GM12878 (cell line): Measurements from ENCODE around the gene ALB. TPM values are rescaled to one million over a fixed set of nuclear protein-coding genes. Genes with fewer than 3 reads are reported as not detected.

Experiments used
- ATAC-seq: fragments of 200-7000 bp; cut with Tn5 transposase; 3 replicates; pipeline ENCODE4 v1.9.1; 2020; ENCODE audit warnings: mild to moderate bottlenecking, moderate library complexity
- BruUV-seq: library from RNA; stranded (reverse); fragments of 400-500 nt; replicated peaks from 2 replicates; lab custom pipeline; 2021; lab: Mats Ljungman, UMichigan
- CTCF ChIA-PET: fragments of 300-600 bp; sonication (Branson Sonifier 250); formaldehyde crosslinking; extraction: SDS; loops from one replicate; lab custom pipeline; 2021; ENCODE audit warnings: inconsistent platforms; lab: Yijun Ruan, JAX
- POLR2A ChIA-PET: fragments of 350-600 bp; formaldehyde crosslinking; extraction: SDS; loops from one replicate; lab custom pipeline; 2021; ENCODE audit warnings: inconsistent platforms; lab: Charles Lee
- RAD21 ChIA-PET: fragments of 300-600 bp; sonication (Branson Sonifier 250); formaldehyde crosslinking; loops from one replicate; lab custom pipeline; 2023; ENCODE audit warnings: antibody characterized with exemption; ENCODE audit not compliant: unreplicated experiment; lab: Charles Lee
- SMC1A ChIA-PET: fragments of 300-600 bp; sonication (Branson Sonifier 250); formaldehyde crosslinking; loops from one replicate; lab custom pipeline; 2023; ENCODE audit not compliant: unreplicated experiment, uncharacterized antibody; lab: Charles Lee
- DNase-seq: peaks from one replicate; pipeline ENCODE4 v3.0.0-alpha.2; 2011; ENCODE audit warnings: low read depth, low spot score
- FAIRE-seq: peaks from 3 replicates; lab custom pipeline; 2011; peaks lifted over from hg19 to GRCh38; lab: Jason Lieb, UNC
- H2AFZ ChIP-seq: 2 replicates; pipeline ENCODE4 v1.6.0; 2011; ENCODE audit warnings: low read depth, low read length, control low read depth; ENCODE audit not compliant: control insufficient read depth
- H3K27ac ChIP-seq: 2 replicates; pipeline ENCODE4 v1.5.1; 2011; ENCODE audit warnings: control low read depth; ENCODE audit not compliant: control insufficient read depth, insufficient read depth
- H3K27me3 ChIP-seq, 2 experiments: replicated peaks in 1 of 2; 2 replicates each; pipeline versions ENCODE4 v1.6.0 to v1.6.1; 2011; ENCODE audit warnings: low read length in 1 of 2; ENCODE audit not compliant: control insufficient read depth in 2 of 2, insufficient read depth in 2 of 2
- H3K36me3 ChIP-seq, 2 experiments: 2 replicates each; pipeline ENCODE4 v1.5.1; 2011; ENCODE audit warnings: low read length in 1 of 2; ENCODE audit not compliant: control insufficient read depth in 2 of 2, insufficient read depth in 2 of 2
- H3K4me1 ChIP-seq: 2 replicates; pipeline ENCODE4 v1.6.1; 2011; ENCODE audit warnings: mild to moderate bottlenecking, low read length, moderate library complexity, mixed read lengths; ENCODE audit not compliant: control insufficient read depth, insufficient read depth
- H3K4me2 ChIP-seq: 2 replicates; pipeline ENCODE4 v1.6.0; 2011; ENCODE audit warnings: control low read depth; ENCODE audit not compliant: control insufficient read depth, insufficient read depth
- H3K4me3 ChIP-seq: fragments of 200-600 bp; sonication (generic); 2 replicates; pipeline ENCODE4 v1.5.1; 2016
- H3K79me2 ChIP-seq: 2 replicates; pipeline ENCODE4 v1.6.0; 2011; ENCODE audit warnings: low read length; ENCODE audit not compliant: control insufficient read depth, insufficient read depth
- H3K9ac ChIP-seq: 2 replicates; pipeline ENCODE4 v1.8.0; 2011; ENCODE audit warnings: low read length, control low read depth, mixed read lengths; ENCODE audit not compliant: control insufficient read depth, insufficient read depth
- H3K9me3 ChIP-seq: replicated peaks from 3 replicates; pipeline ENCODE4 v1.5.1; 2011; ENCODE audit warnings: mild to moderate bottlenecking, low read length; ENCODE audit not compliant: control insufficient read depth, insufficient read depth
- H4K20me1 ChIP-seq: 2 replicates; pipeline ENCODE4 v1.6.0; 2011; ENCODE audit not compliant: control insufficient read depth, insufficient read depth
- BRCA1 ChIP-seq: IDR thresholded peaks from 2 replicates; pipeline ENCODE4 v1.6.1; 2011; ENCODE audit warnings: low read depth, low read length, improper control_type of control experiment
- MAX ChIP-seq: IDR thresholded peaks from 2 replicates; pipeline ENCODE4 v1.6.1; 2012; ENCODE audit warnings: low read depth, low read length, improper control_type of control experiment
- MTA3 ChIP-seq: IDR thresholded peaks from 2 replicates; pipeline ENCODE4 v1.6.1; 2012; ENCODE audit warnings: low read length, inconsistent platforms, borderline replicate concordance
- MYB ChIP-seq: fragments of 150-350 bp; IDR thresholded peaks from 2 replicates; pipeline ENCODE4 v1.6.1; 2014; ENCODE audit warnings: mild to moderate bottlenecking, low read depth, low read length, borderline replicate concordance
- NFYA ChIP-seq: IDR thresholded peaks from 2 replicates; pipeline ENCODE4 v1.6.1; 2011; ENCODE audit warnings: low read depth, mild to moderate bottlenecking, low read length, improper control_type of control experiment, borderline replicate concordance
- NR2C2 ChIP-seq: IDR thresholded peaks from 2 replicates; pipeline ENCODE4 v1.6.1; 2011; ENCODE audit warnings: borderline replicate concordance, low read depth; ENCODE audit not compliant: control insufficient read depth, insufficient read length
- RAD21 ChIP-seq: IDR thresholded peaks from 2 replicates; pipeline ENCODE4 v1.6.1; 2011; ENCODE audit warnings: mild to moderate bottlenecking, low read depth, low read length, moderate library complexity; ENCODE audit not compliant: insufficient read depth
- RCOR1 ChIP-seq: conservative IDR thresholded peaks from 2 replicates; pipeline ENCODE4 v1.6.1; 2012; ENCODE audit warnings: low read depth, low read length, improper control_type of control experiment
- SMAD5 ChIP-seq: IDR thresholded peaks from 2 replicates; pipeline ENCODE4 v1.6.1; 2016; ENCODE audit warnings: antibody characterized with exemption, low read depth
- SRF ChIP-seq, 2 experiments: IDR thresholded peaks; 2 replicates each; pipeline ENCODE4 v1.6.1; 2011; ENCODE audit warnings: low read depth in 2 of 2, low read length in 2 of 2, mild to moderate bottlenecking in 1 of 2, moderate library complexity in 1 of 2
- WGBS: methylation state at CpG from one replicate; pipeline ENCODE4 v1.1.6; 2016; ENCODE audit warnings: low lambda C conversion rate; ENCODE audit not compliant: insufficient replicate concordance, insufficient coverage; ENCODE audit errors: missing lambda C conversion rate; 5-methylcytosine and 5-hydroxymethylcytosine counted together
- in situ Hi-C: fragments of 300-500 bp; cut with MboI; formaldehyde crosslinking; loops from 9 replicates; pipeline ENCODE4 v1.14.3; 2018; ENCODE audit warnings: mixed read lengths
- intact Hi-C: fragments of 100-400 bp; cut with micrococcal nuclease; formaldehyde crosslinking; loops from one replicate; pipeline ENCODE4 v1.14.2; 2022; ENCODE audit not compliant: unreplicated experiment
- polyA plus RNA-seq, 11 experiments: library from polyadenylated mRNA; depleted of rRNA in 4 of 11; unstranded in 6 of 11; stranded (reverse) in 5 of 11; fragments of >200 nt; fragmentation: Nextera tagmentation in 4 of 11; fragmentation: Illumina TruSeq in 1 of 11; extraction: Ambion mirVana in 4 of 11; extraction: Trizol in 1 of 11; gene quantifications; 1 replicate in 1 of 11; 2 replicates in 10 of 11; pipeline versions ENCODE4 v1.2.1 to v1.2.3, GENCODE V29; 2011 to 2016; ENCODE audit warnings: inconsistent platforms in 2 of 11, missing spikeins in 2 of 11, low read depth in 1 of 11
- total RNA-seq, 4 experiments: library from RNA; depleted of rRNA in 3 of 4; stranded (reverse); fragments of >200 nt in 3 of 4; fragmentation: Illumina TruSeq in 1 of 4; extraction: Trizol in 1 of 4; gene quantifications; 2 replicates each; pipeline versions ENCODE4 v1.2.1 to v1.2.3, GENCODE V29; 2013 to 2021

Gene ALB
- total and polyA plus RNA-seq, 10 of the 15 experiments (the other 5 are each of a cell fraction or from before 2014, with no cell fraction given), result 0.05 to 29.0 TPM; not detected in 8

DNA sequence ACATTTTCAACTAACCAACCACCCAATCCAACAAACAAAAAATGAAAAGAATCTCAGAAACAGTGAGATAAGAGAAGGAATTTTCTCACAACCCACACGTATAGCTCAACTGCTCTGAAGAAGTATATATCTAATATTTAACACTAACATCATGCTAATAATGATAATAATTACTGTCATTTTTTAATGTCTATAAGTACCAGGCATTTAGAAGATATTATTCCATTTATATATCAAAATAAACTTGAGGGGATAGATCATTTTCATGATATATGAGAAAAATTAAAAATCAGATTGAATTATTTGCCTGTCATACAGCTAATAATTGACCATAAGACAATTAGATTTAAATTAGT, 27.7 kb downstream of the ALB start:
- Histone ChIP-seq H3K4me1 (no peaks in the 10 kb centered on the region), H2AFZ (no peak overlapping the region), H3K27me3 (no peaks in the 10 kb centered on the region), H3K36me3 (no peaks in the 10 kb centered on the region), H3K4me3 (no peak overlapping the region), H3K27ac (no peak overlapping the region), H3K79me2 (no peaks in the 10 kb centered on the region), H3K9me3 (no peaks in the 10 kb centered on the region), H3K9ac (no peak overlapping the region), H4K20me1 (no peaks in the 10 kb centered on the region), H3K4me2 (no peak overlapping the region)
- ChIA-PET SMC1A (interaction anchor here (0.9 to 2.1 kb wide), 3 partner anchors 9 to 19 kb away, joined by 3 to 9 read pairs (median 4); no protein-coding TSS in a partner anchor), POLR2A (no interaction called here), CTCF (interaction anchor here (1.0 to 1.6 kb wide), 2 partner anchors 91 to 116 kb away, joined by 3 to 5 read pairs; no protein-coding TSS in a partner anchor), RAD21 (interaction anchor here (1.5 kb wide), 1 partner anchor 91 kb away, joined by 4 read pairs; no protein-coding TSS in a partner anchor)
- FAIRE-seq, result no peak
- 10% methylated on average over 1 of the region's 1 CpG for WGBS
- no peak for ATAC-seq
- TF ChIP-seq NR2C2 (no peak), RCOR1 (no peak), MTA3 (no peak), SRF (IDR thresholded peaks at IDR 0.05; ENCODE audit: low read depth in 2 of 2, low read length in 2 of 2) (no peak), SMAD5 (no peak), NFYA (no peak), RAD21 (no peak), MYB (no peak), BRCA1 (no peak), MAX (no peak)
- intact Hi-C loops, result no loop called here
- BruUV-seq, result no TSS peak
- in situ Hi-C loops, result no loop called here
- DNase-seq, result no peak
